Measurements from ENCODE around the gene SHC4. TPM values are rescaled to one million over a fixed set of nuclear protein-coding genes. Genes with fewer than 3 reads are reported as not detected.

The SHC4 gene
- total and polyA plus RNA-seq, 9 of the 15 experiments (the other 6 are each of a cell fraction or from before 2014, with no cell fraction given), result 0.43 to 1.2 (median 0.67) TPM

- WGBS (ENCODE audit: insufficient coverage, low coverage, missing lambda C conversion rate), result 0% methylated on average over 3 of the region's 3 CpGs
- no peak overlapping the region for H2AFZ ChIP-seq (ENCODE audit: low read depth, low read length)
- H3K9ac ChIP-seq (ENCODE audit: insufficient read depth in 1 of 2, low read depth in 2 of 2, low read length in 2 of 2), result peak overlapping the region in 1 of 2 experiments; percentile 78; a peak in 1 of 4 replicates
- no peak overlapping the region for H3K27ac ChIP-seq (ENCODE audit: extremely low read depth, low read depth, low read length)
- H3K4me3 ChIP-seq, result peak overlapping the region; percentile 56; the same call in 1 of the 2 replicates
- ChIA-PET CTCF (ENCODE audit: low intra/inter-chr PET ratio) (no interaction called here), POLR2A (interaction anchor here (0.6 to 2.6 kb wide), 3 partner anchors 10 to 293 kb away, joined by 3 to 14 read pairs (median 4); partner anchors contain the start of gene GALK2)
- no TSS peak for BruUV-seq (replicated peaks)
- ATAC-seq, result 0 out of 3 replicates have a peak, but pooled peaks have one; percentile 6
- no peaks in the 10 kb centered on the region for H3K9me1 ChIP-seq (ENCODE audit: control insufficient read depth, insufficient read depth, low read length)
- no peaks in the 10 kb centered on the region for H3K27me3 ChIP-seq (ENCODE audit: control insufficient read depth in 2 of 2, insufficient read depth in 2 of 2, low read length in 2 of 2)
- no peaks in the 10 kb centered on the region for H3K9me3 ChIP-seq (replicated peaks; ENCODE audit: control insufficient read depth, insufficient read depth, low read depth, low read length)
- H3K4me2 ChIP-seq (ENCODE audit: insufficient read depth, low read length), result peak overlapping the region; percentile 56
- H3K79me2 ChIP-seq (ENCODE audit: control insufficient read depth, insufficient read depth, low read length), result peaks cover 33% of the 10 kb centered on the region
- FAIRE-seq, result no peak
- no peaks in the 10 kb centered on the region for H4K20me1 ChIP-seq (replicated peaks; ENCODE audit: control insufficient read depth, insufficient read depth, low read length)
- intact Hi-C loops (cut with micrococcal nuclease) (no loop called here), in situ Hi-C loops (cut with MboI) (no loop called here)
- peaks cover 3% of the 10 kb centered on the region; the same call in 1 of the 3 replicates for H3K36me3 ChIP-seq (ENCODE audit: control insufficient read depth, insufficient read depth, low read length)
- no peak for DNase-seq (ENCODE audit: extremely low read depth in 1 of 4, low spot score in 3 of 4)
- H3K4me1 ChIP-seq (replicated peaks in 1 of 2; ENCODE audit: control insufficient read depth in 2 of 2, insufficient read depth in 2 of 2, low read length in 2 of 2), result peaks cover 6 to 29% of the 10 kb centered on the region in 2 experiments; a peak in 4 of 5 replicates
- TF ChIP-seq CHD7 (IDR thresholded peaks at IDR 0.05; ENCODE audit: low read depth, low read length), result no peak
- no peak for TF ChIP-seq SNRNP70 (optimal IDR thresholded peaks at IDR 0.05; ENCODE audit: low read depth, low read length)
- TF ChIP-seq ZFX (CRISPR knock-in tag; IDR thresholded peaks at IDR 0.05), result no peak
- peak in 1 of 2 experiments; percentile 63; a peak in 1 of 4 replicates for TF ChIP-seq RCOR1 (IDR thresholded peaks at IDR 0.05; ENCODE audit: borderline replicate concordance in 1 of 2, low read depth in 2 of 2, low read length in 2 of 2)
- TF ChIP-seq CREBBP (IDR thresholded peaks at IDR 0.05; ENCODE audit: low read depth, low read length), result no peak
- no peak for TF ChIP-seq CHD1 (IDR thresholded peaks at IDR 0.05; ENCODE audit: low read length)
- no peak for TF ChIP-seq HMG20A (CRISPR knock-in tag; conservative IDR thresholded peaks at IDR 0.05)
- TF ChIP-seq HDAC1 (IDR thresholded peaks at IDR 0.05), result peak in 1 of 2 experiments; percentile 42; a peak in 1 of 4 replicates
- TF ChIP-seq CTBP1 (IDR thresholded peaks at IDR 0.05; ENCODE audit: borderline replicate concordance), result peak; percentile 44; the same call in 1 of the 2 replicates
Measured at GRCh38 chr15:48880070-48880634, 83.6 kb downstream of the SHC4 start.

Measured in K562 (cell line).